Ishikawa (cell line): ENCODE data around the gene RBM44.

ENCODE experiments used
- CEBPB ChIP-seq: IDR thresholded peaks from 2 replicates; pipeline ENCODE4 v1.6.1; 2012
- EGR1 ChIP-seq: IDR thresholded peaks from 2 replicates; pipeline ENCODE4 v1.6.1; 2012
- FOXM1 ChIP-seq: IDR thresholded peaks from 2 replicates; pipeline ENCODE4 v1.6.1; 2012; ENCODE audit warnings: low read depth, borderline replicate concordance
- MAX ChIP-seq: IDR thresholded peaks from 2 replicates; pipeline ENCODE4 v1.6.1; 2012
- RAD21 ChIP-seq: IDR thresholded peaks from 2 replicates; pipeline ENCODE4 v1.6.1; 2012; ENCODE audit warnings: low read depth
- REST ChIP-seq: IDR thresholded peaks from 2 replicates; pipeline ENCODE4 v1.6.1; 2012; ENCODE audit warnings: low read depth, mild to moderate bottlenecking
- TAF1 ChIP-seq: IDR thresholded peaks from 2 replicates; pipeline ENCODE4 v1.6.1; 2012; ENCODE audit warnings: low read depth, mild to moderate bottlenecking
- YY1 ChIP-seq: IDR thresholded peaks from 2 replicates; pipeline ENCODE4 v1.6.1; 2012; ENCODE audit warnings: low read depth

DNA sequence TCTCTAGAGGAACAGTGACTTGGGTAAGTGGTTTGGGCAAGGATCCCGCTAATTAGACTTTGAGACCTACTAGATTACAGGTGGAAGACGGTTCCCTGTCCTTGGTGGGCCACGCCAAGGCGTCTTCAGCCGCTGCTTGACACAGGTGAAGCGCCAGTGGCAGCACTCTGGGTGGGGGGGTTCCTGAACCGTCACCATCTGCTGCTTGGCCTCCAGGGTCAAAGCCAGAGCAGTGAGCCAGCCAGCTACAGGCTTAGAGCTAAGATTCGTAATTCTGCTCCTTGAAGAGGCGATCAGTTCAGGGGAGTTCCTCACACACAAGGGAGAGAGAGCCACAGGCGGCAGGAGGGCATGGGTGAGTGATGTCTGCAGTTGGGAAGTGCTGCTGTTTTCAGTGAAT is 39.4 kb upstream of the RBM44 start:
- TF ChIP-seq YY1 (no peak), CEBPB (no peak), EGR1 (no peak), TAF1 (no peak), RAD21 (no peak), FOXM1 (no peak), MAX (no peak), REST (no peak)
